ENCODE measurements around the gene PDE4D. TPM values are rescaled to one million over a fixed set of nuclear protein-coding genes. Genes with fewer than 3 reads are reported as not detected.
A peak's percentile ranks its signal among the peaks of the same experiment; 100 is the strongest.
"Not testable (repeated sequence)": the region's sequence is repeated elsewhere in the genome, so short reads cannot be mapped to it uniquely, and the experiment has no call there.

PDE4D gene
- total and polyA plus RNA-seq, 2 donors (not counting 1 experiment from before 2014, with no cell fraction given) = 14.9 to 171 TPM

GRCh38 chr5:59753599-59753998, 139.9 kb downstream of the PDE4D start:
- Mint-ChIP-seq H3K27me3 (no peaks in the 10 kb centered on the region), H3K4me3 (no peak overlapping the region), H3K9me3 (ENCODE audit: insufficient read depth) (no peaks in the 10 kb centered on the region), H3K4me1 (peaks cover 13% of the 10 kb centered on the region), H3K27ac (peak overlapping the region; percentile 5)
- Histone ChIP-seq H3K79me2 (ENCODE audit: control insufficient read depth, insufficient read depth, low read length) (peaks cover 12% of the 10 kb centered on the region), H2AFZ (ENCODE audit: insufficient read depth, low read depth, low read length, poor library complexity, severe bottlenecking) (no peak overlapping the region), H3K4me3 (ENCODE audit: control extremely low read depth in 1 of 5, extremely low read depth in 1 of 5, insufficient read depth in 1 of 5, low read depth in 2 of 5, low read length in 4 of 5) (no peak overlapping the region), H3K4me2 (replicated peaks; ENCODE audit: low read depth, low read length, poor library complexity, severe bottlenecking) (no peak overlapping the region), H3K9me3 (ENCODE audit: control extremely low read depth in 1 of 3, control insufficient read depth in 2 of 3, insufficient read depth in 1 of 3, low read length in 2 of 3) (no peaks in the 10 kb centered on the region), H3K9ac (ENCODE audit: low read length) (no peak overlapping the region), H3K27ac (ENCODE audit: low read length in 2 of 2) (no peak overlapping the region), H3K36me3 (replicated peaks in 1 of 2; ENCODE audit: control extremely low read depth in 1 of 2, control insufficient read depth in 1 of 2, extremely low read depth in 1 of 2, insufficient read depth in 2 of 2, low read length in 1 of 2) (no peaks in the 10 kb centered on the region), H3K4me1 (ENCODE audit: control insufficient read depth in 2 of 2, insufficient read depth in 2 of 2, low read length in 2 of 2) (peaks cover 3 to 8% of the 10 kb centered on the region in 2 donors), H4K20me1 (ENCODE audit: control insufficient read depth, insufficient read depth, low read length, poor library complexity, severe bottlenecking) (no peaks in the 10 kb centered on the region), H3K27me3 (replicated peaks in 1 of 4; ENCODE audit: control extremely low read depth in 1 of 4, control insufficient read depth in 3 of 4, insufficient read depth in 4 of 4, low read length in 3 of 4) (no peaks in the 10 kb centered on the region)
- POLR2A ChIA-PET = no interaction called here
- intact Hi-C loops (cut with micrococcal nuclease) = no loop called here
- WGBS (ENCODE audit: insufficient coverage) = no CpG with 5 or more reads among the region's 3 CpGs
- DNase-seq (no peak), ATAC-seq (ENCODE audit: low read depth) (no peak)
- CTCF ChIA-PET = interaction anchor here (0.6 to 1.3 kb wide), 2 partner anchors 15 to 1524 kb away, joined by 3 to 6 read pairs; no protein-coding TSS in a partner anchor
- TF ChIP-seq CTCF (IDR thresholded peaks at IDR 0.05) (no peak), EZH2 (IDR thresholded peaks at IDR 0.05; ENCODE audit: borderline replicate concordance, insufficient read depth, low read depth, low read length, poor library complexity, severe bottlenecking) (no peak)

- ChIA-PET CTCF (no interaction called here), POLR2A (no interaction called here)
- no peak overlapping the region for H3K27ac Mint-ChIP-seq
- no peaks in the 10 kb centered on the region for H3K9me3 Mint-ChIP-seq (ENCODE audit: insufficient read depth)
- no peaks in the 10 kb centered on the region for H3K27me3 Mint-ChIP-seq
- Histone ChIP-seq H3K36me3 (replicated peaks in 1 of 2; ENCODE audit: control extremely low read depth in 1 of 2, control insufficient read depth in 1 of 2, extremely low read depth in 1 of 2, insufficient read depth in 2 of 2, low read length in 1 of 2) (no peaks in the 10 kb centered on the region), H3K79me2 (ENCODE audit: control insufficient read depth, insufficient read depth, low read length) (peaks cover 16% of the 10 kb centered on the region), H3K4me1 (ENCODE audit: control insufficient read depth in 2 of 2, insufficient read depth in 2 of 2, low read length in 2 of 2) (peaks cover 3 to 8% of the 10 kb centered on the region in 2 donors), H3K9ac (ENCODE audit: low read length) (no peak overlapping the region), H2AFZ (ENCODE audit: insufficient read depth, low read depth, low read length, poor library complexity, severe bottlenecking) (no peak overlapping the region), H3K27ac (ENCODE audit: low read length in 2 of 2) (no peak overlapping the region), H3K27me3 (replicated peaks in 1 of 4; ENCODE audit: control extremely low read depth in 1 of 4, control insufficient read depth in 3 of 4, insufficient read depth in 4 of 4, low read length in 3 of 4) (no peaks in the 10 kb centered on the region), H3K4me3 (ENCODE audit: control extremely low read depth in 1 of 5, extremely low read depth in 1 of 5, insufficient read depth in 1 of 5, low read depth in 2 of 5, low read length in 4 of 5) (no peak overlapping the region), H3K4me2 (replicated peaks; ENCODE audit: low read depth, low read length, poor library complexity, severe bottlenecking) (no peak overlapping the region), H4K20me1 (ENCODE audit: control insufficient read depth, insufficient read depth, low read length, poor library complexity, severe bottlenecking) (no peaks in the 10 kb centered on the region), H3K9me3 (ENCODE audit: control extremely low read depth in 1 of 3, control insufficient read depth in 2 of 3, insufficient read depth in 1 of 3, low read length in 2 of 3) (no peaks in the 10 kb centered on the region)
- DNase-seq (no peak), ATAC-seq (ENCODE audit: low read depth) (no peak)
- intact Hi-C loops (cut with micrococcal nuclease) = no loop called here
- WGBS (ENCODE audit: insufficient coverage) = 94% methylated on average over 4 of the region's 4 CpGs
- TF ChIP-seq EZH2 (IDR thresholded peaks at IDR 0.05; ENCODE audit: borderline replicate concordance, insufficient read depth, low read depth, low read length, poor library complexity, severe bottlenecking) = no peak
- peaks cover 25% of the 10 kb centered on the region for H3K4me1 Mint-ChIP-seq
- no peak overlapping the region for H3K4me3 Mint-ChIP-seq
Observed at GRCh38 chr5:59749782-59750520, 143.6 kb downstream of the PDE4D start.

- H3K9me3 ChIP-seq (ENCODE audit: control extremely low read depth in 1 of 3, control insufficient read depth in 2 of 3, insufficient read depth in 1 of 3, low read length in 2 of 3); H3K4me3 ChIP-seq (ENCODE audit: control extremely low read depth in 1 of 5, extremely low read depth in 1 of 5, insufficient read depth in 1 of 5, low read depth in 2 of 5, low read length in 4 of 5); H3K4me1 ChIP-seq (ENCODE audit: control insufficient read depth in 2 of 2, insufficient read depth in 2 of 2, low read length in 2 of 2); H3K27me3 Mint-ChIP-seq; H3K9me3 Mint-ChIP-seq (ENCODE audit: insufficient read depth); H3K27ac Mint-ChIP-seq; H3K36me3 ChIP-seq (replicated peaks in 1 of 2; ENCODE audit: control extremely low read depth in 1 of 2, control insufficient read depth in 1 of 2, extremely low read depth in 1 of 2, insufficient read depth in 2 of 2, low read length in 1 of 2); H3K27ac ChIP-seq (ENCODE audit: low read length in 2 of 2); H3K27me3 ChIP-seq (replicated peaks in 1 of 4; ENCODE audit: control extremely low read depth in 1 of 4, control insufficient read depth in 3 of 4, insufficient read depth in 4 of 4, low read length in 3 of 4); H3K4me2 ChIP-seq (replicated peaks; ENCODE audit: low read depth, low read length, poor library complexity, severe bottlenecking); CTCF ChIA-PET; POLR2A ChIA-PET; H2AFZ ChIP-seq (ENCODE audit: insufficient read depth, low read depth, low read length, poor library complexity, severe bottlenecking); DNase-seq; ATAC-seq (ENCODE audit: low read depth); H4K20me1 ChIP-seq (ENCODE audit: control insufficient read depth, insufficient read depth, low read length, poor library complexity, severe bottlenecking); H3K4me3 Mint-ChIP-seq; H3K9ac ChIP-seq (ENCODE audit: low read length); intact Hi-C loops (cut with micrococcal nuclease): not testable (repeated sequence)
- WGBS (ENCODE audit: insufficient coverage) = no CpG with 5 or more reads among the region's 4 CpGs
- peaks cover 27% of the 10 kb centered on the region for H3K4me1 Mint-ChIP-seq
- peaks cover 16% of the 10 kb centered on the region for H3K79me2 ChIP-seq (ENCODE audit: control insufficient read depth, insufficient read depth, low read length)
Observed at GRCh38 chr5:59748036-59748663, 145.4 kb downstream of the PDE4D start.
